NCI-H524 (cell line): ENCODE data around the gene SAP30L.
A peak's percentile ranks its signal among the peaks of the same experiment; 100 is the strongest.

Source experiments
- DNase-seq, 2 experiments: peaks; one replicate each; lab custom pipeline; 2025; lab: John Stamatoyannopoulos, UW

SAP30L gene, protein sequence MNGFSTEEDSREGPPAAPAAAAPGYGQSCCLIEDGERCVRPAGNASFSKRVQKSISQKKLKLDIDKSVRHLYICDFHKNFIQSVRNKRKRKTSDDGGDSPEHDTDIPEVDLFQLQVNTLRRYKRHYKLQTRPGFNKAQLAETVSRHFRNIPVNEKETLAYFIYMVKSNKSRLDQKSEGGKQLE

DNA sequence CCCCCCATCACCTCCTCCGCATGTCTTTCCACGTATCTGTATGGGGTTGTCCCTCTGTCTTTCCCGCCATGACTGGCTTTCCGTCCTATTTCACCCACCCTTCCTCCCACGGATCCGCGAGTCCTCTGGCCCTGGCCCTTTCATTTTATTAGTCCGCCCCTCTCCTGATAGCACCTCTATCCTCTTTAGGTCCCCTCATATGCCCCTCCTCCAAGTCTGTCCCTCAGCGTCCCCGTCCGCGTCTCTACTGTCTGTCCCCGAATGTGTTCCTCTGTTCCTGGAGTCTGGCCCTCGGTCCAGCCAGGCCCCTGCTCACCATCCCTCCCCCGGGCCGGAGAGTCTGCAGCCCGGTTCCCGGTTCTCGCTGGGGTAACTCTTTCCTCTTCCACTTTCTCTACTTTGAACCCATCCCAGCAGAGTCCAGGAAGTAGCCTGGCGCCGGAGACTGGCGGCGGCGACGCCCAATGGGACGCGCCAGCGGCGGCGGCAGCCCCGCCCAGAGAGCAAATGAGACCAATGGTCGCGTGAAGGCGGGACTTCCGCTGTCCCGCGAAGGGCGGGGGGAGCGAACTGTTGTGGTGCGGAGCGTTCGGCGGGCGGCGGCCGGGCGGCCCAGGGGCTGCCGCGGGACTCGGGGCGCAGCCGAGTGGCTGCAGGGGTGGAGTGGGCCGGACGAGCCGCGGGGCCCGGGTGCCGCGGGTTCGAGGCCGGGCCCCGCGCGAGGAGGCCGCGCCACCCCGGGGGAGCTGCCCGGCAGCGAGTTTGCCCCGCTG, at the start of gene SAP30L:
Gene SAP30L (plus strand): TSS at position 576 of the 773 bp plus-strand sequence. CDS start 608 bp downstream, outside the sequence.
- DNase-seq: peak; percentile 83 to 93

DNA sequence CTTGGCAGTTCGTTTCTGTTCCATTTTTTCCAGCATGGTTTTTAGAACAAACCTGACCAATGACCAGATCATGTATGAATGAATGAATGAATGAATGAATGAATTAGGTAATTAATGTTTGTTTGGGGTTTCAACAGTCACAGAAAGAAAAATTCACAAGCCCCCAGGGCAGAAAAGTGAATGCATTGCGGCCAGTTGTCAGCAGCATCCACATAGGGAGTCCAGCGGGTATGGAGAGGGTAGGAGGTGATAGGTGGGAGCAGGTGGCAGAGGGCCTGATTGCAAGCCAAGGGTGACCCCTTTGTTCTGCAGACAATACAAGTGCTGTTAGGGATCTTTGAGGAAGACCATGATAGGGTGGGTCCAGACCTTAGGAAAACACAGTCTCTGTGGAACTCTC, 49.7 kb upstream of the SAP30L start:
- DNase-seq: no peak

DNA sequence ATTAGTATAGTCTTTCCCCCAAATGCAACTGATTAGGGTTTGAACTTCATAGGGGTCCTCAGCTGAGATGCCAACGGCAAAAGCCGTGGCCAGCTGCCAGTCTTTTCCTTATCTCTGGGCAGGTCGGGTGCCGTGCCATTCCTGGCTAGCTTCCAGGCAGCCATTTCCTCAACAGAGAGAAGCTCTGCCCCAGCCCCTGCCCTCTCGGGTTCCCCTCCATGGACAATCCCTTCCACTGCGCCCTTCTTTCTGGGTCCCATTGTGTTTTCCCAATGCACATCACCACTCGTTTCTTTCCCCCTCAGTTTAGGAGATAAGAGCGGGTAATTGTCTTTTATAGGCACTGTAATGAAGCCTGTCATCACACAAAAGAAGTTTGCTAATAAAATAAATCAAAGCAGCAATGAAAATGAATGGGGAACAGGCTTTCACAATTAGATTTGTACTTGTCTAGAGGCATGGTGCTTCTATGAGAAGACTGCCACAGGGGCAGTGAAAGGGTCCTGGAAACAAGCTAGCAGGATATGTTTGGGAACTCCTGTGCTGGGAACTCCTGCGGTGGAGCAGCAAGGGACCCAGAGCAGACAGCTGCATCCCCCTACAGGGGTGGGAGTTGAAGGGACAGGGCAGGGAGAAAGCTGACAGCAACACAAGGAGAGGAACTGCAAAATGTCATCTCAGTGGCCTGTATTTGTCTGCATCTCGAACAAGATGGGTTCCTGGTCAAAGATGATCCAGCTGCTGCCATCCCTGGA, 48.0 kb upstream of the SAP30L start:
- DNase-seq: peak; percentile 6 to 51

DNA sequence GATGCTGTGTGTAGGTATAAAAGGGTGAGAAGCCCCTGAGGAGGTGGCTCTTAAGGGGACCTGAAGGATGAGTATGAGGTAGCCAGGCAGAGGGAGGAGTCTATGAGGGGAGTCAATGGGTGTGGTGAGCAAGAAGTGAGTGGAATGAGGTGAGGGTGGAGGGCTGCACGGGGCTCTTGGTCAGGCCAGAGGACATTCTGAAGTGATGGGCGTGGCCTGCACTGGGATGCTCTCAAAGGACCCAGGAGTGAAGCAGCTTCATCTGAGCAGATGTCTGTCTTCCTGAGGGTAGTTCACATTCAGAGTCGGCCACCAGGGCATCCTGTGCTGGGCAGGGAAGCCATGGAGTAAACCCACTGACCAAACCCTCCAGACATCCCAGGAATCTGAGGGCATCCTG, 45.1 kb upstream of the SAP30L start:
- DNase-seq: peak in 1 of 2 experiments; percentile 61

DNA sequence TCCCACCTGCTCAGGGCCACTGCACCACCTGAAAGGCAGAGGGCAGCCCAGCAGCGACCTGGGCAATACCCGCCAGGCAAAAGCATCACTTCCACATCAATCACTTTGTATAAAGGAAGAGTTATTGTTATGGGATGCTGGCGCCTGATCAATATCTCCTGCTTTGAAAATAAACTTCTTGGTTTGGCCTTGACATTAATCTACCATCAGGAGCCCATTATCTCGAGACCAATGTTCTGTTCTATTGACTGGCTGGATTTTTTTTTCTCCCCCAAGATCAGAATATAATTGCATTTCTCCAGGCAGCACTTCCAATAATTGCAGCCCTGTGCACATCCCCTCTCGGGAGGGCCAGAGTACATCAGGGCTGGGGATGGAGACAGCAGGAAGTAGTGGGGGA, 44.4 kb upstream of the SAP30L start:
- no peak for DNase-seq

DNA sequence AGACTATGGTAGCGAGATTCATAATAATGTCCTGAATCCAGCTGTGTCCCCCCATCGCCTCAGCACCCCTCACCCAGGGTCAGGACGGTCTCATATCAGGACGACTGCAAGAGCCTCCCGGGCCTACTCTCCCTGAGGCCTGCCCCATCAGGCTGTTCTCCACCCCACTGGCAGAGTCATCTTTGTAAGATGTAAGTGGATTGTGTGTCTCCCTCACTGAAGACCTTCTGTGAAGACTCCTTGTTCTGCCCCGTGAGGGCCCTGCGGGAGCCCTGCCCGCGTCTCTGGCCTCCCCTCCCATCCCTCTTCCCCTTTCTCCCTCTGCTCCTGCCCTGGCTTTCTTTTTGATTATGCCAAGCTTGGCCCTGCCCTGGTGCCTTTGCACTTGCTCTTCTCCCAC, 43.9 kb upstream of the SAP30L start:
- DNase-seq: no peak

DNA sequence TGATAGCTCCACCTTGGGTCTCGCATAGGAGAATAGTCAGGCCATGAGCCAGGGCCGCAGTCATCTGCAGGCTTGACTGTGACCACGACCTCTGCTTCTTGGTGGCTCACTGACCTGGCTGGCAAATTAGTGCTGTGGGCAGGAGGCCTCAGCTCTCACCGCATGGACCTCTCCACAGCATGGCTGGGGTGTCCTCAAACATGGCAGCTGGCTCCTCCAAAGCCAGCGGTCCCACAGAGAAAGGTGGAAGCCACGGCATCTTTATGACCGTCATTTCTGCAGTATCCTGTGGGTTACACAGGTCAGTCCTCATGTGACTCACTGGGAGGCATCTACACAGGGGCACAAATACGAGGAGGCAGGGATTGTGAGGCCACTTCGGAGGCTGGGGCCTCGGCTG, 43.2 kb upstream of the SAP30L start:
- DNase-seq: no peak

DNA sequence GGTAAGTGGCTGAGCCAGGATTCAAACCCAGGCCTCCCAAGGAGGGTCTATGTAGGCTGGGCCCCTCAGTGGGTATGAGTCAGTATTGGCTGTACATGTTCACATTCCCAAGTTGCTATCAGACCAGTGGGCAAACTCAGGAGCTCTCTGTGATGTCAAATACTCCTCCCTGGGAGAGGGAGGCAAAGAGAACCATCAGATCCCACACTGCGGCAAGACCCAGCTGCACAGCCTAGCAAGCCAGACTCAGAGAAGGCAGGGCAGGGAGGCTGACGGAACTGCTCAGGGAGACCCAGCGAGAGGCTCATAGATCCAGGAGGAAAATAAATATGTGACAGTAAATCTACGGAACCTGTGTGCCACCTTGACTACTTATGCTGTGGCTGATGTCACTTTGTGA, 42.6 kb upstream of the SAP30L start:
- no peak for DNase-seq

DNA sequence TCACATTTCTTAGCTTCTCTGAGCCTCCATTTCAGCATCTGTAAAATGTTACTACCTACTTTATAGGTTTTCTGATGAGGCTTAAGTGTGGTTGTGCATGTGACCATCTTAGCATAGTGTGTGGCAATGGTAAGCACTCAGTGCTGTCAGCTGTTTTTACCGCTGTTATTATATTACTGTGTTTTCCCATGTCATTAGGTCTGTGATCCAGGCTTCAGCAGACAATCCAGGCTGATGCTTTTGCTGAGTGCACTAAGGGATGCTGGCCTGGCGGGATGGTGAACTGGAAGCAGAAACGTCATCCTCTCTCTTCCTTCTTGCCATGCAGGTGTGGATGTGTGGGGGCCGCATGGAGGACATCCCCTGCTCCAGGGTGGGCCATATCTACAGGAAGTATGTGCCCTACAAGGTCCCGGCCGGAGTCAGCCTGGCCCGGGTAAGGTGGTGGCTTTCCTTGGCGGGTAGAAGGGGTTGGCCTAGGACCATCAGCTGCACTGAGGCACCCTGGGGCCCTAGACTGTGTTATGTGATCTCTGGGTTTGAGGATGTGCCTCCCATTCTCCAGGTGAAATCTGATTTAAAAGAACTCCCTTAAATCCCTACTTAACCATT, 41.9 kb upstream of the SAP30L start:
- DNase-seq: no peak

DNA sequence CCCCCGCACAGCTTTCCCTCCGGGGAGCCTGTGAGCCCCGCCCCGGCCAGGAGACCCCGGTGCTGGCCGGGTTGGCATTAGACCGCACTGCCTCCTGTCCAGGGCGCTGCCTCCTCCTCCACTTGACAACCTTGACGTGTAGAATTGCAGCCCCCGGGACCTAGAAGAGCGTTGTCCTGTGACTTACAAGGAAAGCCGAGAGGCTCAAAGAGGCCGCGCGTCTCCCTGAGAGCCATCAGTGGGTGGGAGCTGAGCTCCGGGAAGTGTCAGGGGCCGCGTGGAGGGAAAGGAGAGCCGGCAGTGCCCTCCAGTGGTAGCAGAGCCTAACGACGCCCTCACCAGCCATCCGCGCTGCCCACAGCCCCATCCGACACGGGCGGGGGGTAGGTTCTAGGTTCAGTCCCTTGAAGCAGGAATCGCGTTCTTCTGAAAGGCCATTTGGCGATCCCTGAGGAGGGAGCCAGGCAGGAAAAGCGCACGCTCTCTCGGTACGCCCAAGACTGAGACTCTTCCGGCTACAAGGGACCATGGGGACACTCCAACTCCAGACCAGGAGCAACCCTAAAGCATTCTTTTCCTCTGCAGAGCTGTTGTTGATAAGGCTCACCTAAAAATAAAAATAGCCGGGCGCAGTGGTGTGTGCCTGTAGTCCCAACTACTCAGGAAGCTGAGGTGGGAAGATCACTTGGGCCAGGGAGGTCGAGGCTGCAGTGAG, 40.6 kb upstream of the SAP30L start:
- peak; percentile 65 to 82 for DNase-seq

DNA sequence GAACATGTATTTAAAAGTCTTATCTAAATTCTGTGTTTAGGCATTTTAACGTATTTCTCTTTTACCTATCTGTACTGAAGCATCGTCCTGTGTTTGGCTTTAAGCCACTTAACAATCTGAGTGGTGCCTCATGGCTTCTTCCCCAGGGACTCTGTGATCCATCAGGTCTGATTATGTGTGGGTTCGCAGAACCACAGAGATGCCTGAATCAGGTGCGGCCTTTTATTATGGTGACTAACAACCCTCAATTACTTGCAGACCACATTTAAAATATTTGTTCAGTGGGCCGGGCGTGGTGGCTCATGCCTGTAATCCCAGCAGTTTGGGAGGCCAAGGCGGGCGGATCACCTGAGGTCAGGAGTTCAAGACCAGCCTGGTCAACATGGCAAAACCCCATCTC, 39.6 kb upstream of the SAP30L start:
- no peak for DNase-seq

DNA sequence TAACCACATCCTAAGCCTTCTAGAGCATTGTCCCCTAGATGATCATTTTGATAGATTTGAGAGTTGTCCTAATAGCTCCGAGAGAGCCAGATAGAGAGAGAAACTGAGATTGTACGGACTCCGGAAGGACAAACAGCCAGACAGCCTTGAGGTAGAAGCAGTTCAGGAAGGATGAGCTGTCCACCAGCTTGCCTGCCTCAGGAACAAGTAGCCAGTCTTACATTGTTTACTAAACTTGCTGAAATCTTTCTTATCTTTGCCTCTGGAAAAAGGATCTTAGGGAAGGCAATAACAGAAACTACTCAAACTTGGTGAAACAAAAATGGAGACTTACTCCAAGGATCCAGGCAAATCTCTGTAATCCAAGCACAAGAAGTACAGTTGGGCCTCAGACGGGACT, 39.0 kb upstream of the SAP30L start:
- DNase-seq: no peak

DNA sequence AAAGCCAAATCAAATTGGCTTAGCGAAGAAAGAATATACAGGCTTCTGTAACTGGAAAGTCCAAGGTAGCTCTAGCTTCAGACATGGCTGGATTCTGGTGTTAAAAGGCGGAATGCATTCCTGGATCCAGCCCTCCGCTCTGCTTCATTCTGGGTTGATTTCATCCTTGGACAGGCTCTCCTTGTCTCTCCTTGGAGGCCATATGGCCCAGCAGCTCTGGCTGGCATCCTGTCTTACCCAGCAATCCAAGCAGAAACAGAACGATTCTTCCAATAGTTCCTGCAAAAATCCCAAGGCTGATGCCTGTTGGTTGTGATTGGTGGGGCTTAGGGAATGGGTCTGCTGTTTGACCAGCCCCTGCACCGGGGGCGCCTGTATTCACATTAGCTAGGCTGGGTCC, 37.0 kb upstream of the SAP30L start:
- peak in 1 of 2 experiments; percentile 18 for DNase-seq

DNA sequence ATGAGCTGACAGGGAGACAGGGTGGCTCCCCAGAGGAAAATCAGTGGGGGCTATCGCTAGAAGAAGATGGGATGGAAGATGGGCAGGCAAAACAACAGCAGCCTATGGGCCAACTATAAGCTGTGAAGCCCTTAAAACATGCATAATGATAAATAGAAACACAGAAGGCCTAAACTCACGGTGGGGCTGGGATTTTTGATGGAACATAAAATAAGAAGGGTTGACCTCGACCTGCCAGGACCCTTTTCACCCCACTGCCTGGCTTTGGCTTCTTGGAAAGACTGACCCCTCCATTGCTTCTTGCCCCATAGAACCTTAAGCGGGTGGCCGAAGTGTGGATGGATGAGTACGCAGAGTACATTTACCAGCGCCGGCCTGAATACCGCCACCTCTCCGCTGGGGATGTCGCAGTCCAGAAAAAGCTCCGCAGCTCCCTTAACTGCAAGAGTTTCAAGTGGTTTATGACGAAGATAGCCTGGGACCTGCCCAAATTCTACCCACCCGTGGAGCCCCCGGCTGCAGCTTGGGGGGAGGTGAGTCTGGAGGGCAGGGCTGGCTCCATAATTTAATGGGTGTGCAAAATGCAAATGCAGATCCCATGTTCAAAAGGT, 36.5 kb upstream of the SAP30L start:
- DNase-seq: no peak

DNA sequence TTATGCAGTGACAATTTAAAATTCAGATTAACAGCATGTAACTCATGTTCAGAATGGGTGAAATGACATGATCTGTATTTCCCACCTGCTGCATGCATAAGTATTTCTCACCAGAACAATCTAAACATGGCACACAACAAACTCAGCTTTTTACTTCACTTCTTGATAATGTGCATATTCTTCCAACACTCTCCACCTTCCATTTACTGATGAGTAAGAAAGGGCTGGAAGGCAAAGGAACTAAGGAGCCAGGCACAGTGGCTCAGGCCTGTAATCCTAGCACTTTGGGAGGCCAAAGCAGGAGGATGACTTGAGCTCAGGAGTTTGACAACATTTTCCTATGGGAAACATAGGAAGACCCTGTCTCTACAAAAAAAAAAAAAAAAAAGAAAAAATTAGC, 35.8 kb upstream of the SAP30L start:
- DNase-seq: no peak

DNA sequence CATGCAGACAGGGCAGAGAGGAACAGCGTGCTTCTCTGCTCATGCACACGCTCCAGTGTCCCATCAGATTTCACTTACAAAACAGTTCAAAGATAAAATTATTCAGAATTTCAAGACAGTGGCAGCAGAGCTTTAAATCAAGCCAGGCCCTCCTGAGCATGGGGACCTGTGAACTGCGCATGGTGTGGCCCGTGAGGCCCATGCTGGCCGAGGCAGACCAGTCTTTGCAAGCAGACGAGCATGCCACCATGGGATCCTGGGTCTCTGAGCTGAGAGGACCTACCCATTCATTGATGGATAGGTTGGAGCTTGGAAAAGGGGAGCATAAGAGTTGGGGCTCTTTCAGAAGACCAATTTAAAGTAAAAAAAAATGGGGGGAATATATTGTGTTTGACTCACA, 35.0 kb upstream of the SAP30L start:
- DNase-seq: no peak

DNA sequence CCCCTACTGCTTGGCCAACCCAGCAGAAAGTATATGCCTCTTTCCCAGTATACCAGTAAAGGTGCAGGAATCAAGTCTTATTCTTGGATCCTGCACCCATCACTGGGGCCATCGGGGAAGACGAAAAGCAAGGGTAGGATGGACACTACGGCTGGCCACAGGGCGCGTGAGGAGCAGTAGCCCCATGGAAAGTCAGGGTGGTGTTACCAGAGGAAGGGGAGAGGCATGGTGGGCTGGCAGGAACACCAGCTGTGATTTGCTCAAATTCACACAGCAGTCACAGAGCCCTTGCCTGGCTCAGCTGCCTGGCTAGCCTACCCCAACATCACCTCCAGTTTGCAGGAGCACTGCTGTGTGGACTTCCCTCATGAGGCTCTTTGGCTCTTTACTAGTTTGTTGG, 34.5 kb upstream of the SAP30L start:
- DNase-seq: no peak

DNA sequence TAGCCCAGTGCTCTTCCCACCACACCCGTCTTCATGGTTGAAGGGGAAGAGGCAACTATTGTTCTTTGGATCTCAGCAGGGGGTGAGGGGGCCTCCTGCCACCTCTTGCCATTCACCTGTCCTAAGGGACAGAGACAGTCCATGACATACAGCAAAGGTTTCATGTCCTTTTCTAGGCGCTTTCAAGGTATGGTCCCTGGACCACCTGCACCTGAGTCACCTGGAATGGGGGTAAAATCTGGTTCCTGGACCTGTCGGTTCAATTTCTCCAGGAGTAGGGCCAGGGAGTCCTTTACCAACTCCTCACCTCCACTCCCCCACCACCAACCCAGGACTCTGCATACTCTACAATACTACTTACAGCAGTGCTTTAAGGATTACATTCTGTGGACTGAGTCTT, 33.5 kb upstream of the SAP30L start:
- DNase-seq: no peak

DNA sequence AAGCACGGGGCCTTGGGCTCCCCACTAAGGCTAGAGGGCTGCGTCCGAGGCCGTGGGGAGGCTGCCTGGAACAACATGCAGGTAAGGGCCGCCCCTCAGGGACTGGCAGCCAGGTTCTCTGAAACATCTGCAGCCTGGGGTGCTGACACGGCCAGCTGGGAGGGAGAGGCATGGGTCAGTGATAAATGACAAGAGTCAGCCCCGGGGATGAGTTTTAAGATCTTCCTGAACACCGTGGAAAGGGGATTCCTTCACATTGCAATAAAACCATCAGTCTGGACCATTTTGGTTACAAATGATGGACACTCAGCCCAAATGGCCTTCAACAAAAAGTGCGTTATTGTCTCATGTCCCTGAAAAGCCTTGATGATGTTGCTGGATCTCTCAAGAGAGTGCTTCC, 32.9 kb upstream of the SAP30L start:
- no peak for DNase-seq

DNA sequence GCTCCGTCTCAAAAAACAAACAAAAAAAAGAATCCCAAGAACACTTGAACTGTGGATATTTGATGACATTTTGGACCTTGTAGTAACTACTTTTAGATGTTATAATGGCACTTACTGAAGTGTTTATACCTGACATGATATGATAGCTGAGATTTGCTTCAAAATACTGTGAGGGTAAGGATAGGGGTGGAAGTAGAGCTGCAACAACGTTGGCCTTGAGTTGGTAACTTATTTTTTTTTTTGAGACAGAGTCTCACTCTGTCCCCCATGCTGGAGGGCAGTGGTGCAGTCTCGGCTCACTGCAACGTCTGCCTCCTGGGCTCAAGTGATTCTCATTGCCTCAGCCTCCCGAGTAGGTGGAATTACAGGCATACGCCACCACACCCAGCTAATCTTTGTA, 30.7 kb upstream of the SAP30L start:
- DNase-seq: no peak

DNA sequence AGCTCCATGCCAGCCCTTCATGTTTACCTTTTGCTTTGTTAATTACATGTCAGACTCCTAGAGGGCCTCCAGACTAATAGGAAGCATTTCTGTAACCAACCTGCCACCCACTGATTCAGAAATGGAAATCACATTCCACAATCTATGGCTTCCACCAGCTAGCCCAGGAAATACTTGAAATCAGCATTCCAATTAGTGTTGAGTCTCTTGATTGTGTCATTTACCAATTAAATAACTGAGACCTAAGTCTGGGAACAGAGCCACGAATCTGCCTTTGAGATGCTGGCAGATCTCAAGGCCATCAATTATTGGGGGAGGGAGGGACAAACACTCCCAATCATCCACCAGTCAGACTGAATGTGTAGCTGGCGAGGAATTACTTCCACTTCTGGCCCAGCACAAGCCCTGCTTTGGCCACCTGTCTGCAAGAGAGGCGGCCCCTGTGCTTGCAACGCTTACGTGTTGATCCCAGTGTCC, 27.4 kb upstream of the SAP30L start:
- DNase-seq: no peak
